Measurements from ENCODE around the gene AMMECR1L.

Gene AMMECR1L

DNA sequence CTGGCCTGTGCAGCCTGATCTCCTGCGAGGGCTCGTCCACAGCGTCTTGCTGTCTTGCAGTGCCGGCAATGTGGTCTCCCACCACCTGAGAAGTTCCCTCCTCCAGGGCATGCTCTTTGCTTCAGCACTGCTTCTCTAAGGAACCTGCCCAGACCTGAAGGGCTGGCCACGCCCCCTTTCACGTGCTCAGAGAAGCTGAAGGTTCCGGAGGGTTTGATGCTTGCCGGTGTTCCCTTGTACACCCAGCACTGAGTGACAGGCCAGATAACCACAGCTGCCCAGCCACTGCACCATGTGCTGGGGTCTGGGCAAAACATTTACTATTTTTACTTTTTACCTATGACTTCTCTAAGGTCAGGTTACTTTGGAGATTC lies 26.1 kb downstream of the AMMECR1L start:
- Histone ChIP-seq H3K4me1 (peaks cover 6% of the 10 kb centered on the region), H3K27me3 (ENCODE audit: control insufficient read depth, insufficient read depth, low read length) (no peaks in the 10 kb centered on the region), H3K27ac (no peak overlapping the region), H3K4me2 (ENCODE audit: low read length) (peak overlapping the region; percentile 13), H3K79me2 (peaks cover 19% of the 10 kb centered on the region), H3K9me3 (ENCODE audit: control insufficient read depth, low read length) (no peaks in the 10 kb centered on the region), H2AFZ (peak overlapping the region; percentile 79), H3K4me3 (ENCODE audit: low read depth, low read length) (no peak overlapping the region), H3K9ac (no peak overlapping the region), H3K36me3 (ENCODE audit: control insufficient read depth, insufficient read depth, low read length) (no peaks in the 10 kb centered on the region)
- TF ChIP-seq, protein P1, sequence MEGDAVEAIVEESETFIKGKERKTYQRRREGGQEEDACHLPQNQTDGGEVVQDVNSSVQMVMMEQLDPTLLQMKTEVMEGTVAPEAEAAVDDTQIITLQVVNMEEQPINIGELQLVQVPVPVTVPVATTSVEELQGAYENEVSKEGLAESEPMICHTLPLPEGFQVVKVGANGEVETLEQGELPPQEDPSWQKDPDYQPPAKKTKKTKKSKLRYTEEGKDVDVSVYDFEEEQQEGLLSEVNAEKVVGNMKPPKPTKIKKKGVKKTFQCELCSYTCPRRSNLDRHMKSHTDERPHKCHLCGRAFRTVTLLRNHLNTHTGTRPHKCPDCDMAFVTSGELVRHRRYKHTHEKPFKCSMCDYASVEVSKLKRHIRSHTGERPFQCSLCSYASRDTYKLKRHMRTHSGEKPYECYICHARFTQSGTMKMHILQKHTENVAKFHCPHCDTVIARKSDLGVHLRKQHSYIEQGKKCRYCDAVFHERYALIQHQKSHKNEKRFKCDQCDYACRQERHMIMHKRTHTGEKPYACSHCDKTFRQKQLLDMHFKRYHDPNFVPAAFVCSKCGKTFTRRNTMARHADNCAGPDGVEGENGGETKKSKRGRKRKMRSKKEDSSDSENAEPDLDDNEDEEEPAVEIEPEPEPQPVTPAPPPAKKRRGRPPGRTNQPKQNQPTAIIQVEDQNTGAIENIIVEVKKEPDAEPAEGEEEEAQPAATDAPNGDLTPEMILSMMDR (IDR thresholded peaks at IDR 0.05), result no peak

- H3K9me3 ChIP-seq (ENCODE audit: control insufficient read depth, low read length), result no peaks in the 10 kb centered on the region
- peaks cover 19% of the 10 kb centered on the region for H3K79me2 ChIP-seq
- no peaks in the 10 kb centered on the region for H3K36me3 ChIP-seq (ENCODE audit: control insufficient read depth, insufficient read depth, low read length)
- H3K4me2 ChIP-seq (ENCODE audit: low read length), result peak overlapping the region; percentile 83
- peak overlapping the region; percentile 63 for H3K27ac ChIP-seq
- H3K4me1 ChIP-seq, result peaks cover 6% of the 10 kb centered on the region
- H3K9ac ChIP-seq, result peak overlapping the region; percentile 65
- no peaks in the 10 kb centered on the region for H3K27me3 ChIP-seq (ENCODE audit: control insufficient read depth, insufficient read depth, low read length)
- H2AFZ ChIP-seq, result peak overlapping the region; percentile 97
- TF ChIP-seq, protein P1 (IDR thresholded peaks at IDR 0.05), result no peak
- peak overlapping the region; percentile 85 for H3K4me3 ChIP-seq (ENCODE audit: low read depth, low read length)
Measured at GRCh38 chr2:127857265-127857808, 28.4 kb downstream of the AMMECR1L start.

- H3K9me3 ChIP-seq (ENCODE audit: control insufficient read depth, low read length), result no peaks in the 10 kb centered on the region
- H3K4me3 ChIP-seq (ENCODE audit: low read depth, low read length), result no peak overlapping the region
- no peaks in the 10 kb centered on the region for H3K36me3 ChIP-seq (ENCODE audit: control insufficient read depth, insufficient read depth, low read length)
- no peaks in the 10 kb centered on the region for H3K27me3 ChIP-seq (ENCODE audit: control insufficient read depth, insufficient read depth, low read length)
- no peak overlapping the region for H2AFZ ChIP-seq
- H3K27ac ChIP-seq, result no peak overlapping the region
- no peak overlapping the region for H3K4me2 ChIP-seq (ENCODE audit: low read length)
- peaks cover 24% of the 10 kb centered on the region for H3K79me2 ChIP-seq
- H3K9ac ChIP-seq, result no peak overlapping the region
- H3K4me1 ChIP-seq, result peaks cover 6% of the 10 kb centered on the region
- TF ChIP-seq, protein P1 (IDR thresholded peaks at IDR 0.05), result no peak
Measured at GRCh38 chr2:127853671-127854070, 32.1 kb downstream of the AMMECR1L start.

DNA sequence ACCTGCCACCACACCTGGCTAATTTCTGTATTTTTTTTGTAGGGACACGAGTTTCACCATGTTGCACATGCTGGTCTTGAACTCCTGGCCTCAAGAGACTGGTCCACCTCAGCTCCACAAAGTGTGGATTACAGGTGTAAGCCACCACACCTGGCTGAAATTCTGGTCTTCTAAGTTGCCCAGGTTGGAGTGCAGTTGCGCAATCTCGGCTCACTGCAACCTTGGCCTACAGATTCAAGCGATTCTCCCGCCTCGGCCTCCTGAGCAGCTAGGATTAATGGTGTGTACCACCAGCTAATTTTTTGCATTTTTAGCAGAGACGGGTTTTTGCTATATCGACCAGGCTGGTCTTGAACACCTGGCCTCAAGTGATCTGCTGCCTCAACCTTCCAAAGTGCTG lies 33.4 kb downstream of the AMMECR1L start:
- no peak overlapping the region for H3K4me3 ChIP-seq (ENCODE audit: low read depth, low read length)
- peaks cover 6% of the 10 kb centered on the region for H3K4me1 ChIP-seq
- no peaks in the 10 kb centered on the region for H3K36me3 ChIP-seq (ENCODE audit: control insufficient read depth, insufficient read depth, low read length)

GRCh38 chr2:127847931-127848330 lies 37.8 kb downstream of the AMMECR1L start:
- H3K4me2 ChIP-seq (ENCODE audit: low read length), result no peak overlapping the region
- no peaks in the 10 kb centered on the region for H3K27me3 ChIP-seq (ENCODE audit: control insufficient read depth, insufficient read depth, low read length)
- H3K36me3 ChIP-seq (ENCODE audit: control insufficient read depth, insufficient read depth, low read length), result no peaks in the 10 kb centered on the region
- no peak overlapping the region for H3K27ac ChIP-seq
- H3K79me2 ChIP-seq, result peaks cover 5% of the 10 kb centered on the region
- H2AFZ ChIP-seq, result no peak overlapping the region
- no peak overlapping the region for H3K9ac ChIP-seq
- no peak overlapping the region for H3K4me3 ChIP-seq (ENCODE audit: low read depth, low read length)
- no peaks in the 10 kb centered on the region for H3K9me3 ChIP-seq (ENCODE audit: control insufficient read depth, low read length)
- TF ChIP-seq, protein P1 (IDR thresholded peaks at IDR 0.05), result no peak
- H3K4me1 ChIP-seq, result no peaks in the 10 kb centered on the region

More for the DNA sequence above, 33.4 kb downstream of the AMMECR1L start:
- H3K27me3 ChIP-seq (ENCODE audit: control insufficient read depth, insufficient read depth, low read length), result no peaks in the 10 kb centered on the region
- H3K79me2 ChIP-seq, result peaks cover 19% of the 10 kb centered on the region
- no peaks in the 10 kb centered on the region for H3K9me3 ChIP-seq (ENCODE audit: control insufficient read depth, low read length)
- H3K4me2 ChIP-seq (ENCODE audit: low read length), result no peak overlapping the region
- H2AFZ ChIP-seq, result no peak overlapping the region
- no peak overlapping the region for H3K27ac ChIP-seq
- no peak overlapping the region for H3K9ac ChIP-seq
- TF ChIP-seq, protein P1 (IDR thresholded peaks at IDR 0.05), result no peak
